DMS 273 treated with DMSO at 0.1 percent for 48 hours (cell line): Measurements from ENCODE around the gene GAS5.
"Not testable (repeated sequence)": the region's sequence is repeated elsewhere in the genome, so short reads cannot be mapped to it uniquely, and the experiment has no call there.

Experiments
- DNase-seq: peaks from one replicate; lab custom pipeline; 2025; lab: John Stamatoyannopoulos, UW

Gene GAS5

GRCh38 chr1:173869021-173869359 is 1.2 kb upstream of the GAS5 start:
- DNase-seq = no peak

GRCh38 chr1:173868266-173869020 is 654 bp upstream of the GAS5 start, which contains the start of gene ZBTB37:
Gene ZBTB37 (plus strand): TSS chr1:173868380. CDS start chr1:173870226, 1,846 bp downstream.
- DNase-seq = peak; percentile 67

- DNase-seq = no peak
Observed at GRCh38 chr1:173867141-173867752, 542 bp downstream of the GAS5 start.

- no peak for DNase-seq
Observed at GRCh38 chr1:173866413-173867115, 1.2 kb downstream of the GAS5 start.

GRCh38 chr1:173865468-173866164 is 2.2 kb downstream of the GAS5 start:
- DNase-seq = no peak

- no peak for DNase-seq
Observed at GRCh38 chr1:173864179-173864867, 3.5 kb downstream of the GAS5 start.

- peak; percentile 80 for DNase-seq
Observed at GRCh38 chr1:173863224-173864161, 4.3 kb downstream of the GAS5 start.

- DNase-seq = peak; percentile 80
Observed at GRCh38 chr1:173862769-173863223, 5.0 kb downstream of the GAS5 start.

GRCh38 chr1:173862146-173862768 is 5.5 kb downstream of the GAS5 start:
- DNase-seq = peak; percentile 67

GRCh38 chr1:173861731-173862145 is 6.1 kb downstream of the GAS5 start:
- DNase-seq = peak; percentile 67

- DNase-seq = no peak
Observed at GRCh38 chr1:173860065-173860464, 7.7 kb downstream of the GAS5 start.

- not testable (repeated sequence) for DNase-seq
Observed at GRCh38 chr1:173859547-173859946, 8.2 kb downstream of the GAS5 start.

GRCh38 chr1:173857363-173857917 is 10.3 kb downstream of the GAS5 start:
- DNase-seq = no peak

GRCh38 chr1:173856903-173857302 is 10.9 kb downstream of the GAS5 start:
- DNase-seq = no peak

- no peak for DNase-seq
Observed at GRCh38 chr1:173856014-173856413, 11.8 kb downstream of the GAS5 start.

GRCh38 chr1:173853074-173853473 is 14.7 kb downstream of the GAS5 start:
- DNase-seq = no peak

- DNase-seq = no peak
Observed at GRCh38 chr1:173852105-173852504, 15.7 kb downstream of the GAS5 start.

GRCh38 chr1:173832748-173833147 is 35.0 kb downstream of the GAS5 start:
- DNase-seq = no peak

- DNase-seq = no peak
Observed at GRCh38 chr1:173827611-173828010, 40.2 kb downstream of the GAS5 start.
